Transverse colon (tissue), 3 donors: ENCODE results near the gene SNRK.

Experiments used
- CTCF ChIP-seq, 5 experiments: fragments of 200-600 bp in 3 of 5; fragments of 450-650 bp in 2 of 5; sonication (generic) in 3 of 5; IDR thresholded peaks; 1 replicate in 2 of 5; 2 replicates in 3 of 5; pipeline ENCODE4 v1.5.1; 2016 to 2017; ENCODE audit warnings: antibody characterized with exemption in 5 of 5, inconsistent platforms in 3 of 5, mild to moderate bottlenecking in 2 of 5, moderate library complexity in 1 of 5
- POLR2A ChIP-seq: fragments of 450-650 bp; IDR thresholded peaks from one replicate; pipeline ENCODE4 v1.6.1; 2016; ENCODE audit warnings: antibody characterized with exemption, mild to moderate bottlenecking, moderate library complexity

- no peak for TF ChIP-seq CTCF (IDR thresholded peaks at IDR 0.05)
- no peak for TF ChIP-seq POLR2A
Measured at GRCh38 chr3:43349716-43350115, 63.4 kb downstream of the SNRK start.
